Measurements from ENCODE around the gene FARS2. TPM values are rescaled to one million over a fixed set of nuclear protein-coding genes. Genes with fewer than 3 reads are reported as not detected.

The FARS2 gene
- total and polyA plus RNA-seq, 9 of the 15 experiments (the other 6 are each of a cell fraction or from before 2014, with no cell fraction given), result 16.5 to 62.2 (median 27.0) TPM

DNA sequence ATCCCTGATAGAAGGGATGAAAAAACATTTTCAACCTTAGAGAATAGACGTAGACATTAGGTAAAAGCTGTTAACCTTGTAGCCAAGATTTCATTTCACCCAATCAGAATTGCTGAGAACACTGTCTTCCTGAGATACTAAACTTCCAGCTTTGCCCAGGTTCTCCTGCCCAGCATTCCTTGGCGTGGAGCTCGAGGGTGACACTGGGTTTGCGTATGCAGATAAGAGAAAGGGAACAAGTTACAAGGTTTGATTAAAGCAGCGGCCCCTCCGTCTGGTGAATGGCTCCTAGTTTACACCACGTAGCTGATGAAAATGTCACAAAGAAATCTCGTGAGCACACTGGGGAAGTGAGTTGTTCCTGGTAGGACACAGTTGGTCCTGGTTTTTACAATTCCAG lies 247.8 kb downstream of the FARS2 start:
- Histone ChIP-seq H3K9ac (ENCODE audit: insufficient read depth in 1 of 2, low read depth in 2 of 2, low read length in 2 of 2) (no peak overlapping the region), H4K20me1 (replicated peaks; ENCODE audit: control insufficient read depth, insufficient read depth, low read length) (0 out of 2 replicates have a peak, but pooled peaks cover 6% of the 10 kb centered on the region), H3K27me3 (ENCODE audit: control insufficient read depth in 2 of 2, insufficient read depth in 2 of 2, low read length in 2 of 2) (no peaks in the 10 kb centered on the region), H3K36me3 (ENCODE audit: control insufficient read depth, insufficient read depth, low read length) (no peaks in the 10 kb centered on the region), H3K9me1 (ENCODE audit: control insufficient read depth, insufficient read depth, low read length) (no peaks in the 10 kb centered on the region), H3K27ac (ENCODE audit: extremely low read depth, low read depth, low read length) (no peak overlapping the region), H3K4me3 (no peak overlapping the region), H3K9me3 (replicated peaks; ENCODE audit: control insufficient read depth, insufficient read depth, low read depth, low read length) (no peaks in the 10 kb centered on the region), H3K4me2 (ENCODE audit: insufficient read depth, low read length) (no peak overlapping the region), H2AFZ (ENCODE audit: low read depth, low read length) (no peak overlapping the region), H3K79me2 (ENCODE audit: control insufficient read depth, insufficient read depth, low read length) (no peaks in the 10 kb centered on the region), H3K4me1 (replicated peaks in 1 of 2; ENCODE audit: control insufficient read depth in 2 of 2, insufficient read depth in 2 of 2, low read length in 2 of 2) (peaks cover 3 to 23% of the 10 kb centered on the region in 2 experiments)
- in situ Hi-C loops (cut with MboI) (no loop called here), intact Hi-C loops (cut with micrococcal nuclease) (no loop called here)
- no TSS peak for BruUV-seq (replicated peaks)
- ATAC-seq (no peak), FAIRE-seq (no peak), DNase-seq (ENCODE audit: extremely low read depth in 1 of 4, low spot score in 3 of 4) (no peak)
- ChIA-PET CTCF (ENCODE audit: low intra/inter-chr PET ratio) (no interaction called here), POLR2A (interaction anchor here (0.6 to 1.4 kb wide), 5 partner anchors 12 to 80 kb away, joined by 3 read pairs; no protein-coding TSS in a partner anchor)
- 30% methylated on average over 8 of the region's 8 CpGs for WGBS (ENCODE audit: insufficient coverage, low coverage, missing lambda C conversion rate)
- TF ChIP-seq GTF2E2 (tag; IDR thresholded peaks at IDR 0.05), result no peak
- TF ChIP-seq DMBX1 (CRISPR knock-in tag; IDR thresholded peaks at IDR 0.05; ENCODE audit: borderline replicate concordance), result no peak
- TF ChIP-seq CCNT2 (IDR thresholded peaks at IDR 0.05; ENCODE audit: borderline replicate concordance, extremely low read depth, insufficient read length, low read depth, low read length), result no peak
- TF ChIP-seq ZNF217 (CRISPR knock-in tag; IDR thresholded peaks at IDR 0.05), result no peak
- no peak for TF ChIP-seq EZH2 (IDR thresholded peaks at IDR 0.05; ENCODE audit: borderline replicate concordance, low read depth, low read length)
